ENCODE measurements around the gene PROX2. TPM values are rescaled to one million over a fixed set of nuclear protein-coding genes. Genes with fewer than 3 reads are reported as not detected.

Gene PROX2
- total RNA-seq, 1 donor from 2014 or later = not detected

DNA sequence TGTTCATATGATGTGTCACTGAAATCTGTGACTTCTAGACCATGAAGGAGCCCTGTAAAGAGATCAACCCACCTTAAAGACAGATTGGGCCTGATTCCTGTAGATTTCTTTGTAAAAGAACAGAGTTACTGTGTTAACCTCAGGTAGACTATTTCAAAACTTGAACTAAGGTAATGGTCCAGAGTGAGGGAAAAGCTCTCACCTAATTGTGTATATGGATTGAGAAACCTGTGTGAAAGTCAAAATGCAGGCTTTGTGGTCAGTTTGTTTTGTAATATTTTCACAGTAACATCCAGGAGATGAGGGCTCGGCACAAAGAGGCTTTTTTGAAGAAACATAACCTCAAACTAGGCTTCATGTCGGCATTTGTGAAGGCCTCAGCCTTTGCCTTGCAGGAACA, 22.1 kb upstream of the PROX2 start:
- Histone ChIP-seq H3K36me3 (peaks cover 2 to 100% of the 10 kb centered on the region in 2 donors), H3K4me3 (no peak overlapping the region), H3K27ac (no peak overlapping the region), H3K27me3 (no peaks in the 10 kb centered on the region), H3K4me1 (no peaks in the 10 kb centered on the region), H3K9me3 (no peaks in the 10 kb centered on the region)
- TF ChIP-seq, protein P1, sequence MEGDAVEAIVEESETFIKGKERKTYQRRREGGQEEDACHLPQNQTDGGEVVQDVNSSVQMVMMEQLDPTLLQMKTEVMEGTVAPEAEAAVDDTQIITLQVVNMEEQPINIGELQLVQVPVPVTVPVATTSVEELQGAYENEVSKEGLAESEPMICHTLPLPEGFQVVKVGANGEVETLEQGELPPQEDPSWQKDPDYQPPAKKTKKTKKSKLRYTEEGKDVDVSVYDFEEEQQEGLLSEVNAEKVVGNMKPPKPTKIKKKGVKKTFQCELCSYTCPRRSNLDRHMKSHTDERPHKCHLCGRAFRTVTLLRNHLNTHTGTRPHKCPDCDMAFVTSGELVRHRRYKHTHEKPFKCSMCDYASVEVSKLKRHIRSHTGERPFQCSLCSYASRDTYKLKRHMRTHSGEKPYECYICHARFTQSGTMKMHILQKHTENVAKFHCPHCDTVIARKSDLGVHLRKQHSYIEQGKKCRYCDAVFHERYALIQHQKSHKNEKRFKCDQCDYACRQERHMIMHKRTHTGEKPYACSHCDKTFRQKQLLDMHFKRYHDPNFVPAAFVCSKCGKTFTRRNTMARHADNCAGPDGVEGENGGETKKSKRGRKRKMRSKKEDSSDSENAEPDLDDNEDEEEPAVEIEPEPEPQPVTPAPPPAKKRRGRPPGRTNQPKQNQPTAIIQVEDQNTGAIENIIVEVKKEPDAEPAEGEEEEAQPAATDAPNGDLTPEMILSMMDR (IDR thresholded peaks at IDR 0.05) = no peak
- no peak for TF ChIP-seq POLR2AphosphoS5 (IDR thresholded peaks at IDR 0.05; ENCODE audit: insufficient read depth in 1 of 2, low read depth in 1 of 2)
- no peak for TF ChIP-seq POLR2A (IDR thresholded peaks at IDR 0.05)
- DNase-seq (ENCODE audit: extremely low spot score in 2 of 2) = no peak
- intact Hi-C loops (cut with DNase I) = no loop called here

- H3K36me3 ChIP-seq = peaks cover 2 to 100% of the 10 kb centered on the region in 2 donors
- H3K4me3 ChIP-seq = no peak overlapping the region
- H3K27me3 ChIP-seq = no peaks in the 10 kb centered on the region
- no peaks in the 10 kb centered on the region for H3K4me1 ChIP-seq
- no peak for DNase-seq (ENCODE audit: extremely low spot score in 2 of 2)
- H3K9me3 ChIP-seq = no peaks in the 10 kb centered on the region
- no peak for TF ChIP-seq POLR2A (IDR thresholded peaks at IDR 0.05)
- intact Hi-C loops (cut with DNase I) = no loop called here
- no peak overlapping the region for H3K27ac ChIP-seq
Observed at GRCh38 chr14:74897642-74898041, 21.7 kb upstream of the PROX2 start.

- no peak for TF ChIP-seq POLR2AphosphoS5 (IDR thresholded peaks at IDR 0.05; ENCODE audit: insufficient read depth in 1 of 2, low read depth in 1 of 2)
- TF ChIP-seq POLR2A (IDR thresholded peaks at IDR 0.05) = no peak
- TF ChIP-seq, protein P1 (IDR thresholded peaks at IDR 0.05) = no peak
- peaks cover 0 to 99% of the 10 kb centered on the region in 2 donors for H3K36me3 ChIP-seq
Observed at GRCh38 chr14:74896400-74896799, 20.5 kb upstream of the PROX2 start.

DNA sequence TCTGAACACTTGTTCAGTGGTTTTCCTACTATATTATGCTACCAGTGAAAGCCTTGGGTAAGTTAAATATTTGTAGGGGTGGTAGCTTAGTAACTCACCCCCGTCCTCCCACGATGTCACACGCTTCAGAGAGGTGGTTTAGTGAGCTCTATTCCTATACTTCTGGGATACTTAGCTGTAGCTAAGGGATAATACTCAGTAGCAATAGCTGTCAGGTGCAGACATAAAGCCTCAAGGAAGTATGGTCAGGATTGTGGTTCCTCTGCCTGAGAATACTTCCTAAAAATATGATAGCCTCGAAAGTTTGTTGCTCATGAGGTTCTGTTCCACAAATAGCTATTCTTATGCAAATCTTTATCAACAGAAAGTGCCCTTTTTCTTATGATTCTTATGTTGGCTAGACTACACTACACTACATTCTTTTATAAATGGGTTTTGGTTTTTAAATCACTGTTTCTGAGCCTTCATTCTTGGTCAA, 17.7 kb upstream of the PROX2 start:
- no peak overlapping the region for H3K4me3 ChIP-seq
- intact Hi-C loops (cut with DNase I) = no loop called here
- no peak overlapping the region for H3K27ac ChIP-seq
- no peaks in the 10 kb centered on the region for H3K9me3 ChIP-seq
- TF ChIP-seq POLR2A (IDR thresholded peaks at IDR 0.05) = no peak
- TF ChIP-seq, protein P1 (IDR thresholded peaks at IDR 0.05) = no peak
- TF ChIP-seq POLR2AphosphoS5 (IDR thresholded peaks at IDR 0.05; ENCODE audit: insufficient read depth in 1 of 2, low read depth in 1 of 2) = no peak
- no peak for DNase-seq (ENCODE audit: extremely low spot score in 2 of 2)
- peaks cover 3% of the 10 kb centered on the region for H3K4me1 ChIP-seq
- peaks cover 0 to 91% of the 10 kb centered on the region in 2 donors for H3K36me3 ChIP-seq
- H3K27me3 ChIP-seq = no peaks in the 10 kb centered on the region

More at GRCh38 chr14:74896400-74896799, 20.5 kb upstream of the PROX2 start:
- no peak overlapping the region for H3K27ac ChIP-seq
- no peak overlapping the region for H3K4me3 ChIP-seq
- no peak for DNase-seq (ENCODE audit: extremely low spot score in 2 of 2)
- no peaks in the 10 kb centered on the region for H3K4me1 ChIP-seq
- H3K9me3 ChIP-seq = no peaks in the 10 kb centered on the region
- intact Hi-C loops (cut with DNase I) = no loop called here
- H3K27me3 ChIP-seq = no peaks in the 10 kb centered on the region

DNA sequence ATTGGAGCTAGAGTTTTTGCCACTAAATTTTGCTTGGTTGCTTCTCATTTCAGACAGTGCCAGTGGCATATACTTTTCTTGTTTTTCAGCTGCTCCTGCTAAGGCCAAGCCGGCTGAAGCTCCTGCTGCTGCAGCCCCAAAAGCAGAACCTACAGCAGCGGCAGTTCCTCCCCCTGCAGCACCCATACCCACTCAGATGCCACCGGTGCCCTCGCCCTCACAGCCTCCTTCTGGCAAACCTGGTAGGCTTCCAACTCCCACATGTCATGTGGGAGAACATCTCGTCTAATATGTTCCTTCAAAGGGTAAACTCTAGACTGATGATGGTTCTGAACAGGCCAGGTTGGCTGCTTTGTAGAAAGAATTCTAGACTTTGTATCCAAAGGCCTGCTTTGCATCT, 16.8 kb upstream of the PROX2 start:
- H3K9me3 ChIP-seq = no peaks in the 10 kb centered on the region
- no peak for DNase-seq (ENCODE audit: extremely low spot score in 2 of 2)
- no peak overlapping the region for H3K4me3 ChIP-seq
- TF ChIP-seq POLR2AphosphoS5 (IDR thresholded peaks at IDR 0.05; ENCODE audit: insufficient read depth in 1 of 2, low read depth in 1 of 2) (no peak), POLR2A (IDR thresholded peaks at IDR 0.05) (no peak)
- TF ChIP-seq, protein P1 (IDR thresholded peaks at IDR 0.05) = no peak
- H3K27me3 ChIP-seq = no peaks in the 10 kb centered on the region
- peaks cover 0 to 82% of the 10 kb centered on the region in 2 donors for H3K36me3 ChIP-seq
- intact Hi-C loops (cut with DNase I) = no loop called here
- H3K27ac ChIP-seq = no peak overlapping the region
- peaks cover 13% of the 10 kb centered on the region for H3K4me1 ChIP-seq
